ENCODE data around the gene ATXN7L2. TPM values are rescaled to one million over a fixed set of nuclear protein-coding genes. Genes with fewer than 3 reads are reported as not detected.

Gene ATXN7L2
- total and polyA plus RNA-seq, 2 donors from 2014 or later: 5.7 to 7.3 TPM

DNA sequence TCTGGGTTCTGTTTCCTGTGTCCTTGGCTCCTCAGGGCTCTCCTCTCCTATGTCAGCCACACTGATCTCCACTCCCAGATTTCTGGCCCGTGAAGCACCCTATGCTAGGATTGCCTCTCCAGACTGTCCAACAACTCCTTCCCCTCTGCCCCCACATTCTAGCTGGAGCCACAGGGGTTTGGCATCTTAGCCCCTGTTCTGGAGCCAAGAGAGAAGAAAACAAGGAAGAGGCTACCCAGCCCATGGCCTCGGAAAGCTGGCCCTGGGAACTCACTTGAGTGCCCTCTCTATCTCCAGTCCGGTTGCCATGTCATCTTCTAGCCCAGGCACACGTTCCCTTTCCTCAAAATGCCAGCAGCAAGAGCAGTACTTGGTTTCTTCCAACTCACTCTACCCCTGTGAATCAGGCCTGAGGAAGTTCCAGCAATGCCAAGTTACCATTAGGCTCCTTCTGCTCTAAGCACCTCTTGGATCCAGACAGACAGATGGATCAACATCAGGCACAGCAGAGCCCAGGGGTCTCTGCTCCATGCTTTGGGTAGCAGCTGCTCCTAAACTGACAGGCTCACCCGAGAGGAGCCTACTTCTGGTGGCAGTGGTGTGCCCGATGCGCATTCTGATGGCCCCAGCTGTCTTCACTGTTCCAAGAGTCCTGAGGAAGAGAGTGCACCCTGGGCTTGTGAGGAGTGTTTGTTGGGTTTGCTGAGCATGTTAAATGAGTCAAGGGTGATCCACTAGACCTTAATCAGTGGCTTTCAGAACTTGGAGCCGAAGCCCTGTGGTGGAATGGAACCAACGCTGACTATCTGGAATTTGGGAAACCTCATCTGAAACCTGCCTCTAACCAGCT, 44.4 kb downstream of the ATXN7L2 start:
- H3K9ac ChIP-seq (ENCODE audit: low read length in 3 of 3): no peak overlapping the region
- peaks cover 0 to 4% (median 0%) of the 10 kb centered on the region in 3 donors for H3K4me1 ChIP-seq (ENCODE audit: control insufficient read depth in 2 of 3, insufficient read depth in 2 of 3, low read depth in 1 of 3, low read length in 3 of 3)
- no peaks in the 10 kb centered on the region for H3K9me3 ChIP-seq (ENCODE audit: control insufficient read depth in 2 of 3, insufficient read depth in 1 of 3, low read length in 3 of 3)
- H3K27me3 ChIP-seq (ENCODE audit: control insufficient read depth, insufficient read depth, low read length): no peaks in the 10 kb centered on the region
- H3K27ac ChIP-seq (ENCODE audit: low read depth in 2 of 2, low read length in 2 of 2): no peak overlapping the region
- FAIRE-seq: no peak
- no peaks in the 10 kb centered on the region for H3K36me3 ChIP-seq (ENCODE audit: control insufficient read depth in 2 of 3, insufficient read depth in 3 of 3, low read length in 3 of 3)
- intact Hi-C loops (cut with DNase I): loop anchor here (10.0 kb wide), 1 partner anchor 103 kb away; the partner anchor contains the start of gene PSMA5
- TF ChIP-seq, protein P1, sequence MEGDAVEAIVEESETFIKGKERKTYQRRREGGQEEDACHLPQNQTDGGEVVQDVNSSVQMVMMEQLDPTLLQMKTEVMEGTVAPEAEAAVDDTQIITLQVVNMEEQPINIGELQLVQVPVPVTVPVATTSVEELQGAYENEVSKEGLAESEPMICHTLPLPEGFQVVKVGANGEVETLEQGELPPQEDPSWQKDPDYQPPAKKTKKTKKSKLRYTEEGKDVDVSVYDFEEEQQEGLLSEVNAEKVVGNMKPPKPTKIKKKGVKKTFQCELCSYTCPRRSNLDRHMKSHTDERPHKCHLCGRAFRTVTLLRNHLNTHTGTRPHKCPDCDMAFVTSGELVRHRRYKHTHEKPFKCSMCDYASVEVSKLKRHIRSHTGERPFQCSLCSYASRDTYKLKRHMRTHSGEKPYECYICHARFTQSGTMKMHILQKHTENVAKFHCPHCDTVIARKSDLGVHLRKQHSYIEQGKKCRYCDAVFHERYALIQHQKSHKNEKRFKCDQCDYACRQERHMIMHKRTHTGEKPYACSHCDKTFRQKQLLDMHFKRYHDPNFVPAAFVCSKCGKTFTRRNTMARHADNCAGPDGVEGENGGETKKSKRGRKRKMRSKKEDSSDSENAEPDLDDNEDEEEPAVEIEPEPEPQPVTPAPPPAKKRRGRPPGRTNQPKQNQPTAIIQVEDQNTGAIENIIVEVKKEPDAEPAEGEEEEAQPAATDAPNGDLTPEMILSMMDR (IDR thresholded peaks at IDR 0.05; ENCODE audit: borderline replicate concordance, extremely low read depth, insufficient read depth): no peak
- no peak overlapping the region for H3K4me3 ChIP-seq (ENCODE audit: low read length in 3 of 3)
- no peak for DNase-seq

DNA sequence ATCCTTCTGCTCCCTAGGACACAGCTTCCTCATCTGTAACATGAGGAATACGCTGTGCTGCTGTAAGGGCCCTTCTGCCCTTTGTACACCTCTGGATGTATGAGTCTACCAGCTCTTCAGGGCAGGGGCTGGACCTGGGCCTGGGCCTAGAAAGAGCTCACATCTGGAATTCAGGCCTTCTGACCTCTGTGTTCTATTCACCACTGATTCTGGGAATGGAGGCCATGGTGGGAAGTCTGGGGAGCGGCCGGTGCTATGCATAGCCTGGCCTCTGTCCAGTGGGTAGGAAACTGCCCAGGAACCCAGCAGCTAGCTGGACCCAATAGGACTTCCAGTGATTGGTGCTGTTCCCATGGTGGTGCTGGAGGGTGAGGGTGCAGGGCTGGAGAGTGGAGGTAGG, 45.0 kb downstream of the ATXN7L2 start:
- no peak for FAIRE-seq
- intact Hi-C loops (cut with DNase I): loop anchor here (10.0 kb wide), 1 partner anchor 104 kb away; the partner anchor contains the start of gene PSMA5
- TF ChIP-seq, protein P1 (IDR thresholded peaks at IDR 0.05; ENCODE audit: borderline replicate concordance, extremely low read depth, insufficient read depth): no peak
- H3K4me1 ChIP-seq (ENCODE audit: control insufficient read depth in 2 of 3, insufficient read depth in 2 of 3, low read depth in 1 of 3, low read length in 3 of 3): peaks cover 0 to 4% (median 0%) of the 10 kb centered on the region in 3 donors
- no peak overlapping the region for H3K9ac ChIP-seq (ENCODE audit: low read length in 3 of 3)
- no peaks in the 10 kb centered on the region for H3K27me3 ChIP-seq (ENCODE audit: control insufficient read depth, insufficient read depth, low read length)
- no peaks in the 10 kb centered on the region for H3K9me3 ChIP-seq (ENCODE audit: control insufficient read depth in 2 of 3, insufficient read depth in 1 of 3, low read length in 3 of 3)
- H3K27ac ChIP-seq (ENCODE audit: low read depth in 2 of 2, low read length in 2 of 2): no peak overlapping the region
- DNase-seq: no peak
- H3K4me3 ChIP-seq (ENCODE audit: low read length in 3 of 3): no peak overlapping the region
- H3K36me3 ChIP-seq (ENCODE audit: control insufficient read depth in 2 of 3, insufficient read depth in 3 of 3, low read length in 3 of 3): no peaks in the 10 kb centered on the region

DNA sequence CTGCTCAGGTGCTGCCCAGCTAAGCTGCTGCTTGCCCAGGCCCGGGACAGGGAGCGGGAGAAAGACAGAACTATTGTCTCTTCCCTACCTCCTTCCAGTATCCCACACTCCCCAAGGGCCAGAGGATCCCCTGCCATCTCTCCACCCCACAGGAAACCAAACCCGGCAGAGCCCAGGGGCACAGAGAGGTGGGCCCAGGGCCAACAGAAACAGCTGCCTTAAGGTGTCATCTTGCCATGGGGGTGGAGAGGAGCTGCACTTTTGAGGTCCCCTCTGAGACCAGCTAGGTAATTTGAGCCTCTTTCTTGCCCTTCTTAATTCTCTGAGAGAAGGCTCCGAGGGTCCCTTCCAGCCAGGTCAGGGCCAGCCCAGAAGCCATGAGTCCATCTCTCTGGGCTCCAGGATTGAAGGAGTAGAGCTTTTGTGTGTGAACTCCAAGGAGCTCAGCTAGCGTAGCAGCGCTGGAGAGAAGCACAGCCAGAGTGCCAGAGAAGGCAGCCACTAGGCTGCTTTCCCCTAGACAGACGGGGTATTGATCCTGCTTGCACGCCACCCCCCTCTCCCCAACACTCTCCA, 46.3 kb downstream of the ATXN7L2 start:
- DNase-seq: peak in 3 of 5 donors; percentile 56 to 70 (median 56)
- TF ChIP-seq, protein P1 (IDR thresholded peaks at IDR 0.05; ENCODE audit: borderline replicate concordance, extremely low read depth, insufficient read depth): no peak
- no peak for FAIRE-seq
- H3K4me3 ChIP-seq (ENCODE audit: low read length in 3 of 3): no peak overlapping the region
- intact Hi-C loops (cut with DNase I): loop anchor here (5.0 to 10.0 kb wide), 3 partner anchors 38 to 105 kb away; partner anchors contain the start of genes CYB561D1 and PSMA5
- H3K9ac ChIP-seq (ENCODE audit: low read length in 3 of 3): peak overlapping the region in 1 of 3 donors; percentile 19
- no peak overlapping the region for H3K27ac ChIP-seq (ENCODE audit: low read depth in 2 of 2, low read length in 2 of 2)
- H3K27me3 ChIP-seq (ENCODE audit: control insufficient read depth, insufficient read depth, low read length): no peaks in the 10 kb centered on the region
- no peaks in the 10 kb centered on the region for H3K9me3 ChIP-seq (ENCODE audit: control insufficient read depth in 2 of 3, insufficient read depth in 1 of 3, low read length in 3 of 3)
- no peaks in the 10 kb centered on the region for H3K36me3 ChIP-seq (ENCODE audit: control insufficient read depth in 2 of 3, insufficient read depth in 3 of 3, low read length in 3 of 3)
- peaks cover 0 to 4% (median 0%) of the 10 kb centered on the region in 3 donors for H3K4me1 ChIP-seq (ENCODE audit: control insufficient read depth in 2 of 3, insufficient read depth in 2 of 3, low read depth in 1 of 3, low read length in 3 of 3)
